Gastroesophageal sphincter (tissue), 3 donors: ENCODE measurements around the gene PTCRA.

ENCODE experiments used
- CTCF ChIP-seq, 4 experiments: fragments of 200-600 bp in 2 of 4; fragments of 450-650 bp in 2 of 4; sonication (generic) in 1 of 4; IDR thresholded peaks; one replicate each; pipeline ENCODE4 v1.5.1; 2017 to 2019; ENCODE audit warnings: antibody characterized with exemption in 4 of 4, mild to moderate bottlenecking in 2 of 4, moderate library complexity in 2 of 4
- POLR2A ChIP-seq, 2 donors: fragments of 450-650 bp; IDR thresholded peaks; one replicate each; pipeline ENCODE4 v1.6.1; 2017; ENCODE audit warnings: antibody characterized with exemption in 2 of 2, mild to moderate bottlenecking in 2 of 2, moderate library complexity in 1 of 2

GRCh38 chr6:42962502-42963178, 46.8 kb downstream of the PTCRA start:
- TF ChIP-seq CTCF (IDR thresholded peaks at IDR 0.05) (no peak), POLR2A (IDR thresholded peaks at IDR 0.05) (no peak)
